OCI-LY1 (cell line): Measurements from ENCODE around the gene ABCC4.

Experiments used
- CTCF ChIP-seq: fragments of 200-600 bp; sonication (generic), shearing (Covaris generic); IDR thresholded peaks from 2 replicates; pipeline ENCODE4 v1.5.1; 2017; ENCODE audit warnings: mild to moderate bottlenecking, antibody characterized with exemption, low read length, moderate library complexity, mixed read lengths
- EZH2 ChIP-seq: fragments of 200-600 bp; sonication (generic), shearing (Covaris generic); IDR thresholded peaks from 2 replicates; pipeline ENCODE4 v1.8.0; 2017; ENCODE audit warnings: borderline replicate concordance, mixed run types, mild to moderate bottlenecking, antibody characterized with exemption, low read length, moderate library complexity, mixed read lengths

GRCh38 chr13:95033890-95034289, 267.4 kb downstream of the ABCC4 start:
- no peak for TF ChIP-seq CTCF
- no peak for TF ChIP-seq EZH2
